Measurements from ENCODE around the gene ROR2. TPM values are rescaled to one million over a fixed set of nuclear protein-coding genes. Genes with fewer than 3 reads are reported as not detected.

The ROR2 gene
- total RNA-seq, 1 experiment from 2014 or later: 0.84 TPM

DNA sequence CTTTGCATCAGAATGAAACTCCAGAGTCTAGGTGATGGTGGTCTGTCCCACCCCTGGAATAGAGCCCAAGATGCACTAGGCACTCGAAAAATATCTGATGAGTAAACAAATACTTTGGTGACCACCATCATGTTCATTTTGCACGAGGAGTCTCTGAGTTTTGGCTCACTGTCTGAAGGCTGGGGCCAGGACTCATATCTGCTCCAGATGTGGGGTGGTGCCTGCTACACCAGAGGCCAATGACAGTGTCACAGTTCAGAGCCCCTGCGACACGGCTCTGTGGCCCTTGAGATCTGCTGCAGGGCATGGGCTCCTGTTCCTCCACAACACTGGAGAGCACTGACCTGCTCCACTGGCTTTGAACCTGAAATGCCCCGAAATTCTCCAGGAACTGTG is 164.6 kb downstream of the ROR2 start:
- intact Hi-C loops (cut with micrococcal nuclease): no loop called here
- no peaks in the 10 kb centered on the region for H3K36me3 Mint-ChIP-seq (ENCODE audit: insufficient read depth, unreplicated experiment)
- no peaks in the 10 kb centered on the region for H3K4me1 Mint-ChIP-seq (ENCODE audit: insufficient read depth, unreplicated experiment)
- no TSS peak for BruUV-seq (replicated peaks)
- TF ChIP-seq, protein P1, sequence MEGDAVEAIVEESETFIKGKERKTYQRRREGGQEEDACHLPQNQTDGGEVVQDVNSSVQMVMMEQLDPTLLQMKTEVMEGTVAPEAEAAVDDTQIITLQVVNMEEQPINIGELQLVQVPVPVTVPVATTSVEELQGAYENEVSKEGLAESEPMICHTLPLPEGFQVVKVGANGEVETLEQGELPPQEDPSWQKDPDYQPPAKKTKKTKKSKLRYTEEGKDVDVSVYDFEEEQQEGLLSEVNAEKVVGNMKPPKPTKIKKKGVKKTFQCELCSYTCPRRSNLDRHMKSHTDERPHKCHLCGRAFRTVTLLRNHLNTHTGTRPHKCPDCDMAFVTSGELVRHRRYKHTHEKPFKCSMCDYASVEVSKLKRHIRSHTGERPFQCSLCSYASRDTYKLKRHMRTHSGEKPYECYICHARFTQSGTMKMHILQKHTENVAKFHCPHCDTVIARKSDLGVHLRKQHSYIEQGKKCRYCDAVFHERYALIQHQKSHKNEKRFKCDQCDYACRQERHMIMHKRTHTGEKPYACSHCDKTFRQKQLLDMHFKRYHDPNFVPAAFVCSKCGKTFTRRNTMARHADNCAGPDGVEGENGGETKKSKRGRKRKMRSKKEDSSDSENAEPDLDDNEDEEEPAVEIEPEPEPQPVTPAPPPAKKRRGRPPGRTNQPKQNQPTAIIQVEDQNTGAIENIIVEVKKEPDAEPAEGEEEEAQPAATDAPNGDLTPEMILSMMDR (IDR thresholded peaks at IDR 0.05; ENCODE audit: unreplicated experiment): no peak
- ChIA-PET POLR2A (no interaction called here), CTCF (no interaction called here)
- DNase-seq (ENCODE audit: unreplicated experiment): no peak
- H3K27ac Mint-ChIP-seq (ENCODE audit: low read depth, unreplicated experiment): no peak overlapping the region
- H3K27me3 Mint-ChIP-seq (ENCODE audit: insufficient read depth, unreplicated experiment): no peaks in the 10 kb centered on the region
- H3K9me3 Mint-ChIP-seq (ENCODE audit: unreplicated experiment): no peaks in the 10 kb centered on the region
- H3K4me3 Mint-ChIP-seq (ENCODE audit: unreplicated experiment): no peak overlapping the region

DNA sequence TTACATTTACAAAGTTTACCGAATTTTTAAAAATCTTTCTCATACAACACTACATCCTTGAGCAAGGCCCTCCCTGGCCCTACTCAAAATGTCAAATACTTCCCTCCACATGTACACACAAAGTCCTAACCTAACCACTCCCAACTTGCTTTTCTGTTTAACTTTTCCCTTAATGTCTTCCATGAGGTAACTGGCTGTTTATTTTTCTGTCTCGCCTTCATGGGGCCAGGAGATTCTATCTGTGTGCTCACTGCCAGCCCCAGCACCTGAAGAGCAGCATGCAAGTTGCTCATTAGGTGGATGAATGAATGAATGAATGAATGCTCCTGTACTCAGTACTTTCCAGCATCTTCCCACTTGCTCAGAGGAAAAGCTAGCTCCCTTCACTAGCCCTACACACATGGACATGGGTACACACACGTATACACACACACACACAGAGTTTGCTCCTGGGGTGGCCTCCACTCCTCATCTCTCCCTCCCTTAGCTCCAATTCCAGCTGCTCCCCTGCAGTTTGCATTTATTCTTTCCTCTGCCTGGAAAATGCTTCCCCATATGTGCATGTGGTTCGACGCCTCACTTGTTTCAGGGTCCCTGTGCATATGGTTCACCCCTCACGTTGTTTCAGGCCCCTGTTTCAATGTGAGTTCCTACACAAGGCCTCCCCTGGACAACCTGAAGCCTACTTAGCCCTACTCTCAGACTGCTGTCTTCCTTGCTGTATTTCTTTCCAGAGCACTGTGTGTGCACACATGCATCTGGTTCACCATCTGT is 165.2 kb downstream of the ROR2 start:
- TF ChIP-seq, protein P1 (IDR thresholded peaks at IDR 0.05; ENCODE audit: unreplicated experiment): no peak
- no peaks in the 10 kb centered on the region for H3K4me1 Mint-ChIP-seq (ENCODE audit: insufficient read depth, unreplicated experiment)
- intact Hi-C loops (cut with micrococcal nuclease): no loop called here
- no peaks in the 10 kb centered on the region for H3K36me3 Mint-ChIP-seq (ENCODE audit: insufficient read depth, unreplicated experiment)
- no TSS peak for BruUV-seq (replicated peaks)
- H3K27ac Mint-ChIP-seq (ENCODE audit: low read depth, unreplicated experiment): no peak overlapping the region
- ChIA-PET CTCF (no interaction called here), POLR2A (no interaction called here)
- H3K4me3 Mint-ChIP-seq (ENCODE audit: unreplicated experiment): no peak overlapping the region
- no peak for DNase-seq (ENCODE audit: unreplicated experiment)
- no peaks in the 10 kb centered on the region for H3K27me3 Mint-ChIP-seq (ENCODE audit: insufficient read depth, unreplicated experiment)
- H3K9me3 Mint-ChIP-seq (ENCODE audit: unreplicated experiment): no peaks in the 10 kb centered on the region

- Mint-ChIP-seq H3K9me3 (ENCODE audit: unreplicated experiment) (no peaks in the 10 kb centered on the region), H3K4me3 (ENCODE audit: unreplicated experiment) (no peak overlapping the region), H3K36me3 (ENCODE audit: insufficient read depth, unreplicated experiment) (no peaks in the 10 kb centered on the region), H3K27ac (ENCODE audit: low read depth, unreplicated experiment) (no peak overlapping the region), H3K27me3 (ENCODE audit: insufficient read depth, unreplicated experiment) (no peaks in the 10 kb centered on the region), H3K4me1 (ENCODE audit: insufficient read depth, unreplicated experiment) (no peaks in the 10 kb centered on the region)
- intact Hi-C loops (cut with micrococcal nuclease): no loop called here
- TF ChIP-seq, protein P1 (IDR thresholded peaks at IDR 0.05; ENCODE audit: unreplicated experiment): no peak
- CTCF ChIA-PET: no interaction called here
- BruUV-seq (replicated peaks): no TSS peak
- POLR2A ChIA-PET: no interaction called here
- no peak for DNase-seq (ENCODE audit: unreplicated experiment)
Observed at GRCh38 chr9:91783876-91784672, 166.0 kb downstream of the ROR2 start.

DNA sequence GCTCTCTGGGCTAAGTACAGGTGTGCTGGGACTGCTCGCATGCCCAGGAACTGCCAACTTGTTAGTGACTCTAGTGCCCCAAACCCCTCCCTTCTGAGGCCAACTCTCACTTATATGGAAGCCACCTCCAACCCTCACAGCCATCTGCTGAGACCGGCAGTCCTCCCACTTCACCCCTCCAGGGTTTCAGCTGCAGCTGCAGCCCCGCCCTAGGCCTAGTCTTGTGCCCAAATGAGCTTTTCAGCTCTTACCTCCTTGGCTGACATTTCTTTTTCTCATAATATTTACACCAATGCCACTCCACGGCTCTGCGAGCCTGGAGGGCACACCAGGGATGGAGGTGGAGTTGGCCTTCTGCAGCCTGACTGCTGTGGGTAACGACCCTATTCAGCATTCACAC is 166.6 kb downstream of the ROR2 start:
- Mint-ChIP-seq H3K27ac (ENCODE audit: low read depth, unreplicated experiment) (no peak overlapping the region), H3K9me3 (ENCODE audit: unreplicated experiment) (no peaks in the 10 kb centered on the region), H3K4me3 (ENCODE audit: unreplicated experiment) (no peak overlapping the region), H3K4me1 (ENCODE audit: insufficient read depth, unreplicated experiment) (no peaks in the 10 kb centered on the region), H3K36me3 (ENCODE audit: insufficient read depth, unreplicated experiment) (no peaks in the 10 kb centered on the region), H3K27me3 (ENCODE audit: insufficient read depth, unreplicated experiment) (no peaks in the 10 kb centered on the region)
- ChIA-PET CTCF (interaction anchor here (0.6 kb wide), 1 partner anchor 471 kb away, joined by 3 read pairs; no protein-coding TSS in a partner anchor), POLR2A (no interaction called here)
- TF ChIP-seq, protein P1 (IDR thresholded peaks at IDR 0.05; ENCODE audit: unreplicated experiment): no peak
- DNase-seq (ENCODE audit: unreplicated experiment): no peak
- BruUV-seq (replicated peaks): no TSS peak
- intact Hi-C loops (cut with micrococcal nuclease): no loop called here
